Eye (tissue), 1 donor: ENCODE results near the gene PNMA8C.
"Not testable (repeated sequence)": the region's sequence is repeated elsewhere in the genome, so short reads cannot be mapped to it uniquely, and the experiment has no call there.

Experiments used
- DNase-seq: peaks from one replicate; pipeline ENCODE4 v3.0.0-alpha.2; 2015

Gene PNMA8C

GRCh38 chr19:46386996-46387712 lies 41.6 kb downstream of the PNMA8C start:
- no peak for DNase-seq

- no peak for DNase-seq
Measured at GRCh38 chr19:46386151-46386550, 42.6 kb downstream of the PNMA8C start.

- DNase-seq = no peak
Measured at GRCh38 chr19:46385636-46386035, 43.1 kb downstream of the PNMA8C start.

- no peak for DNase-seq
Measured at GRCh38 chr19:46384396-46384795, 44.3 kb downstream of the PNMA8C start.

- no peak for DNase-seq
Measured at GRCh38 chr19:46383846-46384245, 44.9 kb downstream of the PNMA8C start.

- no peak for DNase-seq
Measured at GRCh38 chr19:46383171-46383815, 45.4 kb downstream of the PNMA8C start.

GRCh38 chr19:46381756-46382345 lies 46.9 kb downstream of the PNMA8C start:
- DNase-seq = no peak

GRCh38 chr19:46381346-46381745 lies 47.4 kb downstream of the PNMA8C start:
- DNase-seq = no peak

GRCh38 chr19:46380690-46381089 lies 48.0 kb downstream of the PNMA8C start:
- DNase-seq = no peak

- peak; percentile 54 for DNase-seq
Measured at GRCh38 chr19:46378268-46378667, 50.5 kb downstream of the PNMA8C start.

GRCh38 chr19:46376241-46377153 lies 52.2 kb downstream of the PNMA8C start:
- DNase-seq = no peak

GRCh38 chr19:46375476-46376067 lies 53.2 kb downstream of the PNMA8C start:
- not testable (repeated sequence) for DNase-seq
